LNCAP (cell line): ENCODE data around the gene CDHR3.

Source experiments
- TF ChIP-seq, protein P1 (sequence below): fragments of 450-650 bp; IDR thresholded peaks from 2 replicates; pipeline ENCODE4 v1.5.1; 2017; ENCODE audit warnings: mild to moderate bottlenecking

Gene CDHR3

DNA sequence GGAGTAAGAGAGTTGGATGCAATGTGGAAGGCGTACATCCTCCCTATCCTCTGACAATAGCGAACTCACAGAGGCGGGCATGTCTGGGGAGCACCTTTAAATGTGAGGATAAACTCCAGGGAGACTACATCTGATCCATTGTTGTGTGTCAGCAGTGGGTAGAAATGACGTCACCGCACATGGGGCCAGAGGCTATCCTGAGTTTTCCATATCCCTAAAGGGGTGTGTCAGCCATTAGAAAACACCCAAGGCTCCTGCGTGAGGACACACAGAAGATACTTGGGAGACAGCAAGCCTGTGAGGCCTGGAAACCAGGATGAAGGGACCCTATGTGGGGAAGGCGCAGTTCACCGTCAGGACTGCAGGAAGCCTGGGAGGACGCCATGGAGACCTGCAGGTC lies 17.2 kb upstream of the CDHR3 start:
- TF ChIP-seq, protein P1, sequence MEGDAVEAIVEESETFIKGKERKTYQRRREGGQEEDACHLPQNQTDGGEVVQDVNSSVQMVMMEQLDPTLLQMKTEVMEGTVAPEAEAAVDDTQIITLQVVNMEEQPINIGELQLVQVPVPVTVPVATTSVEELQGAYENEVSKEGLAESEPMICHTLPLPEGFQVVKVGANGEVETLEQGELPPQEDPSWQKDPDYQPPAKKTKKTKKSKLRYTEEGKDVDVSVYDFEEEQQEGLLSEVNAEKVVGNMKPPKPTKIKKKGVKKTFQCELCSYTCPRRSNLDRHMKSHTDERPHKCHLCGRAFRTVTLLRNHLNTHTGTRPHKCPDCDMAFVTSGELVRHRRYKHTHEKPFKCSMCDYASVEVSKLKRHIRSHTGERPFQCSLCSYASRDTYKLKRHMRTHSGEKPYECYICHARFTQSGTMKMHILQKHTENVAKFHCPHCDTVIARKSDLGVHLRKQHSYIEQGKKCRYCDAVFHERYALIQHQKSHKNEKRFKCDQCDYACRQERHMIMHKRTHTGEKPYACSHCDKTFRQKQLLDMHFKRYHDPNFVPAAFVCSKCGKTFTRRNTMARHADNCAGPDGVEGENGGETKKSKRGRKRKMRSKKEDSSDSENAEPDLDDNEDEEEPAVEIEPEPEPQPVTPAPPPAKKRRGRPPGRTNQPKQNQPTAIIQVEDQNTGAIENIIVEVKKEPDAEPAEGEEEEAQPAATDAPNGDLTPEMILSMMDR = no peak

DNA sequence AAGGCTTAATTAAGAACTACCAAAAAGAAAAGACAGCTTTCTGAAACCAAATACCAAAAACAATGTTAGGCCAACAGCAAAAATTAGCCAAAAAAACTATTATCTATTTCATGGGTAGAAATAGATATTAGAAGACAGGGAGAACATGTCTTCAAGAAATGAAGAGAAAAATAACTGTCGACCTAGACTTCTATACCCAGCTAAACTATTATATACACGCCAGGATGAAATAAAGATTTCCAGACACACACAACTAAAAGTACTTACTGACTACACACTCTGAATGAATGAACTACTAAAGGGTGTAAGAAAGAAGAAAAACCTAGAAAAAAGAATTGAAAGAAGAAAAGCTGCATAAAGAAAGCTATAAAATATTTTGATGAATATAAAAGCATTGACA lies 11.5 kb upstream of the CDHR3 start:
- TF ChIP-seq, protein P1 = no peak

DNA sequence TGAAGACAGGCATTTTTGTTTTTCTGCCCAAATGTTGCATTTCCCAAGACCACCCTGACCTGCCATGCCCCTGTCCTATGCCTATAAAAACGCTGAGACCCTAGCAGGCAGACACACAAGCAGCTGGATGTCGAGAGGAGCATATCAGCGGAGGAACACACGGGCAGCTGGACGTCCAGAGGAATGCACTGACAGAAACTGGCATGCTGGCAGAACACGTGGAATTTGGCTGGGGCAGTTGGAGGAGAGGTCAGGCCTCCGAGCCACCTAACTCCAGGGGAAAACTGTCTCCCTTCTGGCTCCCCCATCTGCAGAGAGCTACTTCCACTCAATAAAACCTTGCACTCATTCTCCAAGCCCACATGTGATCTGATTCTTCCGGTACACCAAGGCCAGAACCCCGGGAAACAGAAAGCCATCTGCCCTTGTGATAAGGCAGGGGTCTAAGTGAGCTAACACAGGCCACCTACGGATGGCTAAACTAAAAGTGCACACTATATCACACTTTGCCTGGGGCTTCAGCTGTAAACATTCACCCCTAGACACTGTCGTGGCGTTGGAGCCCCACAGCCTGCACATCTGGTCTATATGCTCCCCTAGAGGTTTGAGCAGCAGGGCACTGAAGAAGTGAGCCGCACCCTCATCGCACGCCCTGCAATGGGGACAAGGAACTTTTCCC lies 10.0 kb upstream of the CDHR3 start:
- TF ChIP-seq, protein P1 = no peak

DNA sequence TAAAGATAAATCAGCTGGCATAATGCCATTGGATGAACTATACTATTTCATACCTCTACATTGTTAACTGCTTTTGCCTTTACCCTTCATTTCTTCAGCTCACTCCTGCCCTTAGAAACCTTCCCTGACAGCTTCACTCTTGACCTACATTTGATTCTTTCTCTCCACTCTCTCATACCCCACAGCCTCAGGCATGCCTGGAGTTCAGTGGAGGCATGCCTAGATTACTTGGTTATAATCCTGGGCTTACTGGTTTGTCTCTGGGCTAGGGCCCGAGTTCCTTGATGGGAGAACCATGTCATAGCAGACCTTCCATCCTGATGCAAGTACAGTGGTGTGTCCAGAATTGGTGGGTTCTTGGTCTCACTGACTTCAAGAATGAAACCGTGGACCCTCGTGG lies 8.4 kb upstream of the CDHR3 start:
- TF ChIP-seq, protein P1 = no peak

DNA sequence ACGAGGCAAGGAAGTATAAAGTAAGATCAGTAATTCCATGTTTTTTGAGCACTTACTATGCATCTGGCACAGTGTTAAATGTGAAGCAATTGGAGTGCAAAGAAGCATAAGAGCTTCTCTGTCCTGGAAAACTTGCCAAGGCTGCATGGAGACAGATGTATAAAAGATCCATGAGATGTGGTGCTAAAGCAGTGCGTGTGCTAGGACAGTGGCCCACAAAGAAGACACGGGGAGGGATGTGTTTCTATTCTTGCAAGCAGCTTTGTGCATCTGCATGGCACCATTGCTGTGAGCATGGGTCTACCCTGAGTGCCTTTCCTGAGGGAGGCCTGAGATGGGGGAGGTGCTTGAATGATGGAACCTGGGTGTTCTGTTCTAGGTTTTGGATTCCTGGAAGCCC lies 5.1 kb upstream of the CDHR3 start:
- TF ChIP-seq, protein P1 = no peak

DNA sequence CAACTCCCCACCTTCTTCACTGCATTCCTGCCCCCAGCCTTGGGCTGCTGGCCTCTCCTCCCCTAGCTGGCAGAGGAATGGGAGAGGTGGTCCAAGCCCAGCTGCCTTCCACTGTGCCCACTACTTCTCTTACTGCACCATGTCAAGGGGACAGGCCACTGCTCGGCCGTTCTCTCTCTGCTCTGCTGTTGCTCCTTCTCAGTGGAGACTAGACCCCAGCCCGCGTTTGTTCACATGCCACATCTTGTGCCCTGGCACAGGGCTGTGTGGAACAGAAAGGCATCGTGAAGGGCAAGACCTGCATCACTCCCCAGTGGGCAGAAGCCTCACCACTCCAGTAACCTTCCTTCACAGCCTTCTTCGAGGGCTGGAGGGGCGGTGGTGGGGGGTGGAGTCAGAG lies 711 bp upstream of the CDHR3 start:
- TF ChIP-seq, protein P1 = no peak

DNA sequence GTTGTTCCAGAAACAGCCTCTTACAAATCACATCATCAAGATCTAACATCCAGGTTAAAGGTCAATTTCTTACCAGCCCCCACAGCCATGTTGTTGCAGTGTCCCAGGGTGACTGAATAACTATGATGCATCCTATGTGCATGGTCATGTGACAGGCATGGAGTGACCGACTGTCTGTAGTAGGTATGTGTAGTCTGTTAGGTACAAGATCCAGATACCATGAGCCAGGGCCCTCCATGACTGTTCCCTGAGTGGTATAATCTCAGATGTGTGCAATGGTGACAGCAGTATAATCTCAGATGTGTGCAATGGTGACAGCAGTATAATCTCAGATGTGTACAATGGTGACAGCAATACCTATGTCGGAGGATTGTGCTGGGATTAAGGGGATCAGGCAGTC lies 8.8 kb downstream of the CDHR3 start:
- TF ChIP-seq, protein P1 = no peak

DNA sequence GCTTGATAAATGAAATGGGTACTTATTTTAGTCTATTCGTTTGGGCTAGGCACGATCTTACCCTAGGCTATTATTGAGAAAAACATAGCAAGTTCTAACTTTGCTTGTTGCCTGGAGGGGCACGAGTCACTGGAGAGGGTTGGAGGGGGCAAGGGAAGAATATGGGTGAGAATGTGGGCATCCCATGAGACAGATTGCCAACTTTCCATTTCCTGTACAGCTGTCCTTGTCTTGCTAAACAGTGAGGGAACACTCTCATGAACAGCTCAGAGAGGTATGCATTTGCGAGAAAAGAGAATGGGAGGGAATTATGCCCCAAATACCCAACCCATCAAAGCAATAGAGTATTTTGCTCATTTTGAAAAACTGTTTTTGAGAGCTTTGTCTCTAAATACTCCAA lies 9.2 kb downstream of the CDHR3 start:
- TF ChIP-seq, protein P1 = no peak
